Peyer's patch (tissue), 4 donors: ENCODE results near the gene PGAP6.

Source experiments
- CTCF ChIP-seq, 6 experiments: fragments of 450-650 bp in 4 of 6; fragments of 200-600 bp in 2 of 6; sonication (generic) in 1 of 6; IDR thresholded peaks; one replicate each; pipeline ENCODE4 v1.5.1; 2017 to 2019; ENCODE audit warnings: antibody characterized with exemption in 6 of 6, mild to moderate bottlenecking in 3 of 6, moderate library complexity in 1 of 6
- POLR2A ChIP-seq, 2 donors: fragments of 450-650 bp; IDR thresholded peaks; one replicate each; pipeline ENCODE4 v1.5.1; 2017; ENCODE audit warnings: antibody characterized with exemption in 2 of 2, mild to moderate bottlenecking in 2 of 2, moderate library complexity in 2 of 2

- no peak for TF ChIP-seq CTCF (IDR thresholded peaks at IDR 0.05)
- TF ChIP-seq POLR2A (IDR thresholded peaks at IDR 0.05) = no peak
Observed at GRCh38 chr16:410516-411178, 28.9 kb upstream of the PGAP6 start.
